Trophoblast cell (in vitro differentiated cells and primary cell): ENCODE results near the gene SPATA6.
"Not testable (repeated sequence)": the region's sequence is repeated elsewhere in the genome, so short reads cannot be mapped to it uniquely, and the experiment has no call there.

Experiments
- DNase-seq, 2 donors: peaks; one replicate each; pipeline ENCODE4 v3.0.0-alpha.2; 2016
- H2AFZ ChIP-seq: 2 replicates; pipeline ENCODE4 v1.6.1; 2013; ENCODE audit warnings: low read length, moderate library complexity, mild to moderate bottlenecking; ENCODE audit not compliant: insufficient read depth, poor library complexity
- H2AK5ac ChIP-seq: 2 replicates; pipeline ENCODE4 v1.6.1; 2013; ENCODE audit warnings: mild to moderate bottlenecking, low read length
- H2BK120ac ChIP-seq: 2 replicates; pipeline ENCODE4 v1.6.1; 2013; ENCODE audit warnings: low read length, mild to moderate bottlenecking, moderate library complexity; ENCODE audit not compliant: insufficient read depth, poor library complexity
- H2BK12ac ChIP-seq: 2 replicates; pipeline ENCODE4 v1.6.1; 2013; ENCODE audit warnings: mild to moderate bottlenecking, low read length, moderate library complexity
- H2BK5ac ChIP-seq: 2 replicates; pipeline ENCODE4 v1.6.1; 2013; ENCODE audit warnings: low read length, low read depth, moderate library complexity, mild to moderate bottlenecking; ENCODE audit not compliant: poor library complexity
- H3K14ac ChIP-seq: 2 replicates; pipeline ENCODE4 v1.6.1; 2013; ENCODE audit warnings: mild to moderate bottlenecking, low read length
- H3K18ac ChIP-seq: 2 replicates; pipeline ENCODE4 v1.6.1; 2013; ENCODE audit warnings: mild to moderate bottlenecking, low read length
- H3K23ac ChIP-seq: 2 replicates; pipeline ENCODE4 v1.6.1; 2013; ENCODE audit warnings: low read length
- H3K27ac ChIP-seq: 2 replicates; pipeline ENCODE4 v1.5.1; 2013; ENCODE audit warnings: low read depth, mild to moderate bottlenecking, inconsistent platforms, low read length, moderate library complexity
- H3K27me3 ChIP-seq: 2 replicates; pipeline ENCODE4 v1.6.1; 2013; ENCODE audit warnings: inconsistent platforms, mild to moderate bottlenecking, low read length, moderate library complexity; ENCODE audit not compliant: insufficient read depth
- H3K36me3 ChIP-seq, 2 experiments: 1 replicate in 1 of 2; 2 replicates in 1 of 2; pipeline ENCODE4 v1.6.1; 2013; ENCODE audit warnings: low read length in 2 of 2, mild to moderate bottlenecking in 2 of 2, moderate library complexity in 1 of 2; ENCODE audit not compliant: insufficient read depth in 2 of 2, control insufficient read depth in 1 of 2
- H3K4ac ChIP-seq: 2 replicates; pipeline ENCODE4 v1.6.1; 2013; ENCODE audit warnings: low read depth, mild to moderate bottlenecking, low read length, moderate library complexity
- H3K4me1 ChIP-seq, 2 experiments: 1 replicate in 1 of 2; 2 replicates in 1 of 2; pipeline ENCODE4 v1.6.1; 2013; ENCODE audit warnings: low read length in 2 of 2, mild to moderate bottlenecking in 2 of 2, moderate library complexity in 1 of 2; ENCODE audit not compliant: insufficient read depth in 2 of 2, control insufficient read depth in 1 of 2
- H3K4me2 ChIP-seq: 2 replicates; pipeline ENCODE4 v1.6.1; 2013; ENCODE audit warnings: inconsistent platforms, mild to moderate bottlenecking, low read length, moderate library complexity
- H3K4me3 ChIP-seq: 2 replicates; pipeline ENCODE4 v1.5.1; 2013; ENCODE audit warnings: mild to moderate bottlenecking, low read depth, low read length, inconsistent platforms
- H3K79me1 ChIP-seq: one replicate; pipeline ENCODE4 v1.6.1; 2013; ENCODE audit warnings: low read length
- H3K79me2 ChIP-seq: 2 replicates; pipeline ENCODE4 v1.6.1; 2013; ENCODE audit warnings: low read length, mild to moderate bottlenecking; ENCODE audit not compliant: control insufficient read depth, insufficient read depth, poor library complexity
- H3K9ac ChIP-seq: 2 replicates; pipeline ENCODE4 v1.6.1; 2013; ENCODE audit warnings: mild to moderate bottlenecking, low read length
- H3K9me3 ChIP-seq: 2 replicates; pipeline ENCODE4 v1.6.1; 2013; ENCODE audit warnings: low read depth, mild to moderate bottlenecking, control low read depth, inconsistent platforms, low read length; ENCODE audit not compliant: insufficient read depth
- H4K12ac ChIP-seq: 2 replicates; pipeline ENCODE4 v1.6.1; 2013; ENCODE audit warnings: low read depth, mild to moderate bottlenecking, low read length, moderate library complexity
- H4K8ac ChIP-seq: 2 replicates; pipeline ENCODE4 v1.6.1; 2013; ENCODE audit warnings: low read depth, mild to moderate bottlenecking, low read length, moderate library complexity
- H4K91ac ChIP-seq: one replicate; pipeline ENCODE4 v1.6.1; 2013; ENCODE audit warnings: low read depth, mild to moderate bottlenecking, low read length, moderate library complexity
- WGBS: extraction: QIAGEN DNeasy Blood & Tissue Kit; methylation state at CpG from one replicate; pipeline ENCODE4 v1.1.7; 2013; ENCODE audit warnings: missing lambda C conversion rate; ENCODE audit not compliant: insufficient read length, insufficient coverage; ENCODE audit errors: extremely low coverage; 5-methylcytosine and 5-hydroxymethylcytosine counted together

The SPATA6 gene

DNA sequence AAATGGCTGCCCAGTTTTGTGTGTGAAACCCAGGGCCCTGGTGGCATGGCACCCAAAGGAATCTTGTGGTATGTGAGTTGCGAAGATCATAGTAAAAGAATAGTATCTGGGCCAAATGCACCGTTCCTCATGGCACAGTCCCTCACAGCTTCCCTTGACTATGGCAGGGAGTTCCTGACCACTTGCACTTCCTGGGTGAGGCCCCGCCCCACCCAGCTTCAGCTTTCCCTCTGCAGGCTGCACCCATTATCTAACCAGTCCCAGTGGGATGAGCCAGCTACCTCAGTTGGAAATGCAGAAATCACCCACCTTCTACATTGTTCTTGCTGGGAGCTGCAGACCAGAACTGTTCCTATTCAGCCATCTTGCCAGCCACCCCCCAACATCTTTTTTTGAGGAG, 186.5 kb downstream of the SPATA6 start:
- no peaks in the 10 kb centered on the region for H3K4me1 ChIP-seq
- H3K14ac ChIP-seq = no peak overlapping the region
- peaks cover 4% of the 10 kb centered on the region for H3K9me3 ChIP-seq
- H3K23ac ChIP-seq = no peak overlapping the region
- no CpG with 5 or more reads among the region's 3 CpGs for WGBS
- H2BK5ac ChIP-seq = no peak overlapping the region
- H4K12ac ChIP-seq = no peak overlapping the region
- no peak overlapping the region for H4K8ac ChIP-seq
- H3K27me3 ChIP-seq = no peaks in the 10 kb centered on the region
- no peak overlapping the region for H2AK5ac ChIP-seq
- no peak overlapping the region for H3K4ac ChIP-seq
- no peaks in the 10 kb centered on the region for H3K79me1 ChIP-seq
- H3K4me3 ChIP-seq = no peak overlapping the region
- H4K91ac ChIP-seq = no peak overlapping the region
- no peak overlapping the region for H3K27ac ChIP-seq
- no peak overlapping the region for H2AFZ ChIP-seq
- no peaks in the 10 kb centered on the region for H3K79me2 ChIP-seq
- no peak overlapping the region for H2BK120ac ChIP-seq
- no peak overlapping the region for H3K18ac ChIP-seq
- no peak for DNase-seq
- H2BK12ac ChIP-seq = no peak overlapping the region
- no peak overlapping the region for H3K9ac ChIP-seq
- H3K4me2 ChIP-seq = no peak overlapping the region
- H3K36me3 ChIP-seq = no peaks in the 10 kb centered on the region

- H3K4me3 ChIP-seq, H4K91ac ChIP-seq, H3K27me3 ChIP-seq, H3K36me3 ChIP-seq, H4K12ac ChIP-seq, H3K4ac ChIP-seq, H3K79me1 ChIP-seq, H3K9ac ChIP-seq, H3K4me2 ChIP-seq, H2AFZ ChIP-seq, H4K8ac ChIP-seq, H2BK120ac ChIP-seq, H2BK12ac ChIP-seq, H2BK5ac ChIP-seq, H3K23ac ChIP-seq, H3K79me2 ChIP-seq, H3K9me3 ChIP-seq, H3K27ac ChIP-seq, H3K18ac ChIP-seq, H2AK5ac ChIP-seq, H3K14ac ChIP-seq, DNase-seq, H3K4me1 ChIP-seq: not testable (repeated sequence)
- no CpG with 5 or more reads among the region's 10 CpGs for WGBS
Observed at GRCh38 chr1:48284696-48285420, 187.1 kb downstream of the SPATA6 start.

DNA sequence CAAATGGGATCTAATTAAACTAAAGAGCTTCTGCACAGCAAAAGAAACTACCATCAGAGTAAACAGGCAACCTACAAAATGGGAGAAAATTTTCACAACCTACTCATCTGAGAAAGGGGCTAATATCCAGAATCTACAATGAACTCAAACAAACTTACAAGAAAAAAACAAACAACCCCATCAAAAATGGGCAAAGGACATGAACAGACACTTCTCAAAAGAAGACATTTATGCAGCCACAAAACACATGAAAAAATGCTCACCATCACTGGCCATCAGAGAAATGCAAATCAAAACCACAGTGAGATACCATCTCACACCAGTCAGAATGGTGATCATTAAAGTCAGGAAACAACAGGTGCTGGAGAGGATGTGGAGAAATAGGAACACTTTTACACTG, 189.7 kb downstream of the SPATA6 start:
- not testable (repeated sequence) for H3K79me1 ChIP-seq, H4K8ac ChIP-seq, H3K18ac ChIP-seq, H2AFZ ChIP-seq, H2BK120ac ChIP-seq, H2AK5ac ChIP-seq, H3K14ac ChIP-seq, H3K4me2 ChIP-seq, H4K12ac ChIP-seq, H2BK5ac ChIP-seq, H3K27ac ChIP-seq, H3K4me1 ChIP-seq, H3K79me2 ChIP-seq, H3K23ac ChIP-seq, H2BK12ac ChIP-seq, DNase-seq, H3K9ac ChIP-seq, H3K9me3 ChIP-seq, H3K4me3 ChIP-seq, H4K91ac ChIP-seq, H3K36me3 ChIP-seq, H3K4ac ChIP-seq, H3K27me3 ChIP-seq

DNA sequence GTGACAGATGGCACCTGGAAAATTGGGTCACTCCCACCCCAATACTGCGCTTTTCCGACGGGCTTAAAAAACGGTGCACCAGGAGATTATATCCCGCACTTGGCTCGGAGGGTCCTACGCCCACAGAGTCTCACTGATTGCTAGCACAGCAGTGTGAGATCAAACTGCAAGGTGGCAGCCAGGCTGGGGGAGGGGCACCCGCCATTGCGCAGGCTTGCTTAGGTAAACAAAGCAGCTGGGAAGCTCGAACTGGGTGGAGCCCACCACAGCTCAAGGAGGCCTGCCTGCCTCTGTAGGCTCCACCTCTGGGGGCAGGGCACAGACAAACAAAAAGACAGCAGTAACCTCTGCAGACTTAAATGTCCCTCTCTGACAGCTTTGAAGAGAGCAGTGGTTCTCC, 194.6 kb downstream of the SPATA6 start:
- not testable (repeated sequence) for H3K9ac ChIP-seq, H3K27ac ChIP-seq, H3K4me1 ChIP-seq, DNase-seq, H2BK120ac ChIP-seq, H2AFZ ChIP-seq, H3K79me2 ChIP-seq, H3K18ac ChIP-seq, H3K4me3 ChIP-seq, H3K4me2 ChIP-seq, H2BK12ac ChIP-seq, H3K4ac ChIP-seq, H4K8ac ChIP-seq, H2BK5ac ChIP-seq, H3K79me1 ChIP-seq, H2AK5ac ChIP-seq, H3K9me3 ChIP-seq, H3K14ac ChIP-seq, H3K23ac ChIP-seq, H3K27me3 ChIP-seq, H4K12ac ChIP-seq, H3K36me3 ChIP-seq, H4K91ac ChIP-seq
- no CpG with 5 or more reads among the region's 10 CpGs for WGBS
